ENCODE data around the gene DUOX1.
A peak's percentile ranks its signal among the peaks of the same experiment; 100 is the strongest.

DUOX1 gene

DNA sequence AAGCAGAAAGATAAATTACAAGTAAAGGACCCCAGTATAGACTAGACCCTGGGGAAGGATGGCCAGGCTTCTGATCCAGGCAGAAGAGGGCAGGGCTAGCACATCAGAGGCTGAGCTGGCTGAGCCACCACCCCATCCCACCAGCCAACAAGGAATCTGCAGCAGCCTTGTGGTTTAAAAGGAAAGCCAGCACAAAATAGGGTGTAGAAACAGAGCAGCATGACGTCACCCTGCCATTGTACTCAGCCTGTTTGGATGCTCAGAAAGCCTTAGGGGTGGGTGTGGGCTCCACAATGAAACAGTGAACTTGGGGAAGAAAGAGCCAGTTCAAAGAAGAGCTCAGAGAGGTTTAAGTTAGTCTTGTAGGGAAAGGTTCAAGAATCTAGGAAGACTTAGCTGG, 28.2 kb downstream of the DUOX1 start:
- H3K9me3 Mint-ChIP-seq = no peaks in the 10 kb centered on the region
- TF ChIP-seq, protein P1, sequence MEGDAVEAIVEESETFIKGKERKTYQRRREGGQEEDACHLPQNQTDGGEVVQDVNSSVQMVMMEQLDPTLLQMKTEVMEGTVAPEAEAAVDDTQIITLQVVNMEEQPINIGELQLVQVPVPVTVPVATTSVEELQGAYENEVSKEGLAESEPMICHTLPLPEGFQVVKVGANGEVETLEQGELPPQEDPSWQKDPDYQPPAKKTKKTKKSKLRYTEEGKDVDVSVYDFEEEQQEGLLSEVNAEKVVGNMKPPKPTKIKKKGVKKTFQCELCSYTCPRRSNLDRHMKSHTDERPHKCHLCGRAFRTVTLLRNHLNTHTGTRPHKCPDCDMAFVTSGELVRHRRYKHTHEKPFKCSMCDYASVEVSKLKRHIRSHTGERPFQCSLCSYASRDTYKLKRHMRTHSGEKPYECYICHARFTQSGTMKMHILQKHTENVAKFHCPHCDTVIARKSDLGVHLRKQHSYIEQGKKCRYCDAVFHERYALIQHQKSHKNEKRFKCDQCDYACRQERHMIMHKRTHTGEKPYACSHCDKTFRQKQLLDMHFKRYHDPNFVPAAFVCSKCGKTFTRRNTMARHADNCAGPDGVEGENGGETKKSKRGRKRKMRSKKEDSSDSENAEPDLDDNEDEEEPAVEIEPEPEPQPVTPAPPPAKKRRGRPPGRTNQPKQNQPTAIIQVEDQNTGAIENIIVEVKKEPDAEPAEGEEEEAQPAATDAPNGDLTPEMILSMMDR (IDR thresholded peaks at IDR 0.05; ENCODE audit: unreplicated experiment in 3 of 3) = no peak
- peaks cover 5% of the 10 kb centered on the region for H3K4me1 Mint-ChIP-seq
- peak overlapping the region in 1 of 3 experiments; percentile 26 for H3K27ac Mint-ChIP-seq
- H3K36me3 Mint-ChIP-seq (ENCODE audit: low read depth) = no peaks in the 10 kb centered on the region
- peaks cover 7% of the 10 kb centered on the region for H3K27me3 Mint-ChIP-seq (ENCODE audit: low read depth)
- no peak overlapping the region for H3K4me3 Mint-ChIP-seq

DNA sequence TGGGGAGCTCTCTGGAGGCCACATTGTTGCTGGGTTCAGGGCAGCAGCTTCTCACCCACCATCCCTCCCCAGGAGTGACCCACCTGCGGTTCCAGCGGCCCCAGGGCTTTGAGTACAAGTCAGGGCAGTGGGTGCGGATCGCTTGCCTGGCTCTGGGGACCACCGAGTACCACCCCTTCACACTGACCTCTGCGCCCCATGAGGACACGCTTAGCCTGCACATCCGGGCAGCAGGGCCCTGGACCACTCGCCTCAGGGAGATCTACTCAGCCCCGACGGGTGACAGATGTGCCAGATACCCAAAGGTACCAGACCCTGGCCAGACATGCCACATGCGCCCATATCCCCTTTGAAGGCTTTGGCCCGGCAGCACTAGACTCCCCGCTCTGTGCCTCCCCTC, 31.9 kb downstream of the DUOX1 start:
- H3K36me3 Mint-ChIP-seq (ENCODE audit: low read depth) = no peaks in the 10 kb centered on the region
- H3K4me3 Mint-ChIP-seq = no peak overlapping the region
- TF ChIP-seq, protein P1 (IDR thresholded peaks at IDR 0.05; ENCODE audit: unreplicated experiment in 3 of 3) = no peak
- H3K27ac Mint-ChIP-seq = no peak overlapping the region
- H3K27me3 Mint-ChIP-seq (ENCODE audit: low read depth) = no peaks in the 10 kb centered on the region
- H3K9me3 Mint-ChIP-seq = no peaks in the 10 kb centered on the region
- H3K4me1 Mint-ChIP-seq = peaks cover 14% of the 10 kb centered on the region

DNA sequence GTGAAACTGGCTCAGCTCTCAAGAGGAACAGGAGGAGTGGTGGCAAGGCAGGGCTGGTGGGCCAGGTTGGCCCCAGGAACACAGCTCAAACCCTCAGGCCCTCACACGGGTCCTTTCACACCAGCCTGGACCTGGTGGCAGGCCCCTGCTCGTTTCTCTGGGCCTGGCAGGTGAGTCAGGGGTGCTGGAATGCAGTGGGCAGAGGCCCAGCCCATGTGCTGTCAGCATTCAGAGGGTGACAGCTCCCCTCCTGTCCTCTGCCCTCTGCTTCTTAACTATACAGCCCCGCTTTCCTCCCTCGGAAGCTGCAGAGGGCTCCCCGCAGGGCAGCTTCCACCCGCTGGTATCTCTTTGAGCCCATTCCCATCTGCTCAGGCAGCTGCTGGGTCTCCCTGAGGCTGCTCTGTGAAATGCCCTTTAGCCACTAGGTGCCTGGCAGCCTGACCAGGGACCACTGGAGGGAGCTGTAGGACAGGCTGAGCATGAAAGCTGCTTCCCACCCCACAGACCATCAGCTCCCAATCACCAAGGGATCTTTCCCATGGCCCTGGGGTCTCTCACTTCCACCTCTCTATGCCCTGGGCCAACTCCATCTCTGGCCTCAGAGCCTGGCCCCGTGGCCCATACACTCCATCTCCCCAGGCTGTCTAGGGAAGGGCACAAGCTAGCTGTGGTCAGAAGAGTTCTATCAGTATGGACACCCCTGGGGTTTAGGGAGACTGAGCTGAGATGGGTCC, 33.1 kb downstream of the DUOX1 start:
- Mint-ChIP-seq H3K27ac (peak overlapping the region; percentile 27 to 95 (median 53)), H3K4me3 (no peak overlapping the region), H3K4me1 (peaks cover 10% of the 10 kb centered on the region), H3K27me3 (ENCODE audit: low read depth) (no peaks in the 10 kb centered on the region), H3K9me3 (no peaks in the 10 kb centered on the region), H3K36me3 (ENCODE audit: low read depth) (no peaks in the 10 kb centered on the region)
- TF ChIP-seq, protein P1 (IDR thresholded peaks at IDR 0.05; ENCODE audit: unreplicated experiment in 3 of 3) = peak; percentile 76 to 83 (median 82)

DNA sequence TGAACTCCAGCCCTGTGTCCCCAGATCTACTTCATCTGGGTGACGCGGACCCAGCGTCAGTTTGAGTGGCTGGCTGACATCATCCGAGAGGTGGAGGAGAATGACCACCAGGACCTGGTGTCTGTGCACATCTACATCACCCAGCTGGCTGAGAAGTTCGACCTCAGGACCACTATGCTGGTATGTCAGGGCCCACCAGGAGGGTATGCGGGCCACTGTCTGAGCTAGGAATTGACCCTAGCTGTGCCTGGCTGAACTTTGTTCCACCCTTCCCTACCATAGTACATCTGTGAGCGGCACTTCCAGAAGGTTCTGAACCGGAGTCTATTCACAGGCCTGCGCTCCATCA, 33.7 kb downstream of the DUOX1 start:
- no peaks in the 10 kb centered on the region for H3K27me3 Mint-ChIP-seq (ENCODE audit: low read depth)
- H3K4me3 Mint-ChIP-seq = peak overlapping the region in 1 of 3 experiments; percentile 22
- H3K9me3 Mint-ChIP-seq = no peaks in the 10 kb centered on the region
- TF ChIP-seq, protein P1 (IDR thresholded peaks at IDR 0.05; ENCODE audit: unreplicated experiment in 3 of 3) = no peak
- no peaks in the 10 kb centered on the region for H3K36me3 Mint-ChIP-seq (ENCODE audit: low read depth)
- peak overlapping the region; percentile 27 to 95 (median 64) for H3K27ac Mint-ChIP-seq
- peaks cover 10% of the 10 kb centered on the region for H3K4me1 Mint-ChIP-seq

DNA sequence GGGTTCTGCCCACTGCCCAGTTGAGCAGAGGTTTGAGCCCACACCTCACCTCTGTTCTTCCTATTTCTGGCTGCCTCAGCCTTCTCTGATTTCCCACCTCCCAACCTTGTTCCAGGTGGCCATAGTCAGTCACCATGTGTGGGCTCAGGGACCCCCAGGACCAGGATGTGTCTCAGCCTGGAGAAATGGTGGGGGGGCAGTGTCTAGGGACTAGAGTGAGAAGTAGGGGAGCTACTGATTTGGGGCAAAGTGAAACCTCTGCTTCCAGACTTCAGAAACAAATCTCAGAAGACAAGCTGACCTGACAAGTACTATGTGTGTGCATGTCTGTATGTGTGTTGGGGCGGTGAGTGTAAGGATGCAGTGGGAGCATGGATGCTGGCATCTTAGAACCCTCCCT, 35.1 kb downstream of the DUOX1 start:
- Mint-ChIP-seq H3K27ac (peak overlapping the region; percentile 88 to 96 (median 95)), H3K9me3 (no peaks in the 10 kb centered on the region), H3K4me3 (peak overlapping the region; percentile 59 to 79 (median 77)), H3K27me3 (ENCODE audit: low read depth) (no peaks in the 10 kb centered on the region), H3K4me1 (peaks cover 10% of the 10 kb centered on the region), H3K36me3 (ENCODE audit: low read depth) (no peaks in the 10 kb centered on the region)
- TF ChIP-seq, protein P1 (IDR thresholded peaks at IDR 0.05; ENCODE audit: unreplicated experiment in 3 of 3) = no peak

DNA sequence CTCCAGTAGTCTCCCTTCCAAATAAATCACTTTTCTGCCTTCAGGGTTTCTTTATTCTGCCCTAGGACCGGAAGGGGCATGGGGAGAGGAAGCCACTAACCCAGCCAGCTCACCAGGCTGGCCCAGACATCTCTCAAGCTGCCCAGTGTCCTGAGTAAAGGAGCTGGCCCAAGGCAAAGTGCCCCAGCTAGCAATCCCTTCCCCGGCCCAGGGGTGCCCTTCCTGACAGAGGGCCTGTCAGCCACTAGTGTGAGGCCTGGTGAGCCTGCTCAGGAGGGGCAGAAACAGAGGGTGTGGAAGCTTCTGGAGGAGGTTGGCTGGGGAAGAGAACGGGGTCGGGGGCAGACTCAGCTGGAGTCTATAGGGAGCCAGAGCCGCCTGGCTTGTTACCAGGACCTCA, 35.7 kb downstream of the DUOX1 start:
- Mint-ChIP-seq H3K4me3 (peak overlapping the region; percentile 59 to 79 (median 77)), H3K36me3 (ENCODE audit: low read depth) (peaks cover 3% of the 10 kb centered on the region), H3K27me3 (ENCODE audit: low read depth) (no peaks in the 10 kb centered on the region), H3K9me3 (no peaks in the 10 kb centered on the region), H3K4me1 (peaks cover 10% of the 10 kb centered on the region), H3K27ac (peak overlapping the region; percentile 88 to 96 (median 95))
- TF ChIP-seq, protein P1 (IDR thresholded peaks at IDR 0.05; ENCODE audit: unreplicated experiment in 3 of 3) = no peak
